Measurements from ENCODE around the gene FAM131A.

Gene FAM131A

GRCh38 chr3:184388936-184389230 lies 51.5 kb downstream of the FAM131A start:
- DNase-seq (ENCODE audit: extremely low read depth in 1 of 2, low read depth in 1 of 2), result no peak

- no peak for DNase-seq (ENCODE audit: extremely low read depth in 1 of 2, low read depth in 1 of 2)
Measured at GRCh38 chr3:184389384-184389783, 52.0 kb downstream of the FAM131A start.

- no peak for DNase-seq (ENCODE audit: extremely low read depth in 1 of 2, low read depth in 1 of 2)
Measured at GRCh38 chr3:184389935-184390528, 52.6 kb downstream of the FAM131A start.

DNA sequence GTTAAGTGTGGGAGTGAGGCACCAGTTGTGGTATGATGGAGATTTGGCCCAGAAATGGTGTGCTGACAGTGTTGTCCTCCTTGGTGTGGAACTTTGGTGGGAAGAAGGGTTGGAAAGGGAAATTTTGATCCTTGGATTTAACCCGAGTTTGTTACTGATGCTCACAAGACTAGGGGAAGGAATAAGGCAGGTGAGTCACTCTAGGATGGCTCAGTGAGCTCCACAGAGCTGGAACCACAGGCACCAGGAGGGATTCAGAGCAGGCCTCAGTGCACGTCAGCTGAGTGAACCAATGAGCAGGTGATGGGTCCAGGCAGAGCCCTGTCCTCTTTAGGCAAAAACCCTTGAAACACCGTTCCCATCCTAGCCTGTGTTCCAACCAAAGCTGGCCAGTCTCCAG lies 53.9 kb downstream of the FAM131A start:
- DNase-seq (ENCODE audit: extremely low read depth in 1 of 2, low read depth in 1 of 2), result no peak

DNA sequence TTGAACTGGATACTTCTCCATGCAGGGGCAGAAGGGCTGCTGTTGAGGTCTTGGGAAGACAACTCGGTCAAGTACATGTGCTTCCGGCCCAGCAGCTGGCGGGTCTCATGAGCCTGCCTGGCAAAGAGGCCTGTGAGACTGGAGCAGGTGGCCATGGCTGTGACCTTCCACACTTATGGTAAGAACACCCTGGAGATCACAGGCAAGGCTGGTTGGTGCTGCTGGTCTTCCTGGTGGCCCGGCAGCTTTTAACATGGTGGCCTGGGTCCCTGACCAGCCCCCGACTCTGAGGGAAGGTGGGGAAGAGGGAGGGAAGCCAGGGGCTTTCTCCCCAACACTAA lies 57.9 kb downstream of the FAM131A start:
- no peak for DNase-seq (ENCODE audit: extremely low read depth in 1 of 2, low read depth in 1 of 2)

All from stimulated activated CD8-positive, alpha-beta memory T cell treated with anti-CD3 and anti-CD28 coated beads, Interleukin-7, amount 100 ng/mL, for 48 hours (primary cell).